HG03575 (cell line): Measurements from ENCODE around the gene NDUFA5.

ENCODE experiments used
- ATAC-seq: cut with Tn5 transposase; IDR thresholded peaks from one replicate; pipeline ENCODE4 v1.9.1; 2021; ENCODE audit not compliant: unreplicated experiment, insufficient number of reproducible peaks, low FRiP score; ENCODE audit errors: extremely low read depth

NDUFA5 gene

GRCh38 chr7:123557398-123558288, at the start of gene NDUFA5:
Gene NDUFA5 (minus strand): TSS chr7:123557818. CDS start chr7:123557795, 23 bp downstream.
- ATAC-seq = peak; percentile 97

DNA sequence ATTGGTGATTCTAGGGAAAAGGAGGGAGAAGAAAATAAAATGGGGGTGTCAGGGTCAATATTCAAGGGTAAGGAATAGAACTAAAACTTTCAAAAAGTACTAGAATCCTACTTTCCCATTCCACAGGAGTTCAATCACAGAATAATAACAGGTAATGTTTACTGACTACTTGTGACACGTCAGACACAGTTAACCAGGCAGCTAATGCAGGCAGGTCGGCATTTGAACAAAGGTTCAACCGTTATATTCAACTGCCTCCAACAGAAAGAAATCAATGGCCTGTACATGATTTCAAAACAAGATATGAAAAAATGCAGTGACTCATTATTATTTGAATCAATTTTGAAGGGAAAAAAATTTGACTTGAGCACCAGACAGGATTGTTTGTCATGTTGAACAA, 47.1 kb upstream of the NDUFA5 start:
- no peak for ATAC-seq

DNA sequence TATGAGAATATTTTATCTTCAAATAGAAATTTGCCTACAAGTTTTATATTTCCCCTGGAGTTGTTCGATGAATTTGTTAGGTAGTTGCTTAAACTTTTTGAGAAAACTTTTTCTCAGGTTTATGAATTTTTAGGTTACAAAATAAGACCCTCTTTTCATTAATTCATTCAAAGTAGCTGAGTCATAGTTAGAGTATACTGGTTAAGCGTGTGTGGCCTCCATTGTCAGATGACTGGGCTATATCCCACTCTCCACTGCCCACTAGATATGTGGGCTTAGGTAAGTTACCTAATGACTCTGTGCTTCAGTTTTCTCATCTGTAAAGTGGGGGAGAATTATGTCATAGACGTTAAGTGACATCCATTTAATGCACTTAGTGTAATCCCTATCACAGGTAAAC, 45.0 kb upstream of the NDUFA5 start:
- no peak for ATAC-seq

GRCh38 chr7:123601530-123601929, 43.9 kb upstream of the NDUFA5 start, which contains the start of gene ASB15:
Gene ASB15 (plus strand): TSS chr7:123601821. CDS start chr7:123614503, 12,682 bp downstream.
- no peak for ATAC-seq

- no peak for ATAC-seq
These were observed 43.3 kb upstream of the NDUFA5 start for GRCh38 chr7:123600876-123601275.

- no peak for ATAC-seq
These were observed 42.1 kb upstream of the NDUFA5 start for GRCh38 chr7:123599766-123600165.

- no peak for ATAC-seq
These were observed 41.0 kb upstream of the NDUFA5 start for GRCh38 chr7:123598657-123599056.

DNA sequence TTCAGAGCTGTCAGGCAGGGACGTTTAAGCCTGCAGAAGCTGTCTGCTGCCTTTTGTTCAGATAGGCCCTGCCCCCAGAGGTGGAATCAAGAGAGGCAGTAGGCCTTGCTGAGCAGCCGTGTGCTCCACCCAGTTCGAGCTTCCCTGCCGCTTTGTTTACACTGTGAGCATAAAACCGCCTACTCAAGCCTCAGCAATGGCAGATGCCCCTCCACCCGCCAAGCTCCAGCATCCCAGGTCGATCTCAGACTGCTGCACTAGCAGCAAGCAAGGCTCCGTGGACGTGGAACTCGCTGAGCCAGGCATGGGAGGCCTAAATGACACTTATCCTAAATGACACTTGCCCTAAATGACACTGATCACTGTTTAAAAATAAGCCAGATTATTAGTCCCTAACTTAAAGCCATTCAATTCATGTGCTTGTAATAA, 37.2 kb upstream of the NDUFA5 start:
- no peak for ATAC-seq

GRCh38 chr7:123588376-123588775, 30.8 kb upstream of the NDUFA5 start:
- ATAC-seq = no peak

GRCh38 chr7:123583821-123584220, 26.2 kb upstream of the NDUFA5 start:
- no peak for ATAC-seq

- no peak for ATAC-seq
These were observed 23.5 kb upstream of the NDUFA5 start for GRCh38 chr7:123581162-123581459.

DNA sequence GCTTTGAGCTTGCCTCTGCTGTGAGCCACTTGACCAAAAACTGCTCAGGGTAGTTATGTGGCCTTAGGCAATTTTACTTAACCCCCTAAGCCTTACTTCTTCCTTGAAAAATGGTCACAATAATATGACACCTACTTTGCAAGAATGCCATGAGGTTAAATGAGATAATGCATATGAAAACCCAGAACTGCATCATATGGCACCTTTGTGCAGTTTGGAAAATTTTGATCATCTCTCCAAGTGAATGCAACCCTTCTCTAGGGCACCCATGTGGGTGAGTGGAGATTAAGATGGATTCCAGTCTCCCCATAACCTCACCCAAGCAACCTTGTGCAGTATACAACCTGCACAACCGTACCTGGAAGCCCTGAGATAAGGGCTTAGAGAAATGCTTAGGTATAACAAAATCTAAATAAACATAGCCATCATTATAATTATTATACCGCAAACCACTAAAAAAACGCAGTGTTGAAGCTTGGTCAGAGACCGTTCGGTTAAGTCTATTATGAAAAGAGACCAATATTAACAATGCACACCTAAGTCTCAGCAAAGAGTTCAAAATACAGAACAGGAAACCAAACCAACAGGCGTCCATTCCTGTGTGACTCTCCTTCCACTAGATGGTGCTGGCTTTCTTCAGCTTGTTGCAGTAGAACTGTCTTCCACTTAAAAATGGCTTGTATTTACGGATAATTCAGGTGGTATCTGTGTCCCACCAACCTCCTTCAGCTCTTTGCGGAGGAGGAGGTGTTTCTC, 23.0 kb upstream of the NDUFA5 start:
- ATAC-seq = no peak

- ATAC-seq = no peak
These were observed 21.8 kb upstream of the NDUFA5 start for GRCh38 chr7:123579416-123579815.

- no peak for ATAC-seq
These were observed 16.4 kb upstream of the NDUFA5 start for GRCh38 chr7:123573896-123574467.

DNA sequence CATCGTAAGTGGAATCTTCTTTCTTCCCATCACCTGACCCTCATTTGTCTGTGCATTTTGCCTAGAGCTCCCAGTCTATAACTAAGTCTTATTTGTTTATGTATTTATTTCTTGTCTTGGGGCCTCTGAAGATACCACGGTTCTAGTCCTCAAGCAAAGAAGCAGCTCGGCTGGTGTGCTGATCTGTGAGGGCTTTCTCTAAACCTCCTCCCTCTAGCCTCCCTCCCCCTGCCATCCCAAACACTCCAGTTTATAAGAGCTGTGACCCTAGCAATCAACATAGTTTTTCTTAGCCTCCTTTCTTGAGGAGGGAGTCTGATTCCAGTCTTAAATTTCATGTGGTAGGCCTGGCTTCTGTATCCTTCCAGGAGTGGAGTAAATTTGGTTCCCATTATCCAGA, 15.7 kb upstream of the NDUFA5 start:
- ATAC-seq = no peak

GRCh38 chr7:123571684-123572083, 14.1 kb upstream of the NDUFA5 start:
- no peak for ATAC-seq

DNA sequence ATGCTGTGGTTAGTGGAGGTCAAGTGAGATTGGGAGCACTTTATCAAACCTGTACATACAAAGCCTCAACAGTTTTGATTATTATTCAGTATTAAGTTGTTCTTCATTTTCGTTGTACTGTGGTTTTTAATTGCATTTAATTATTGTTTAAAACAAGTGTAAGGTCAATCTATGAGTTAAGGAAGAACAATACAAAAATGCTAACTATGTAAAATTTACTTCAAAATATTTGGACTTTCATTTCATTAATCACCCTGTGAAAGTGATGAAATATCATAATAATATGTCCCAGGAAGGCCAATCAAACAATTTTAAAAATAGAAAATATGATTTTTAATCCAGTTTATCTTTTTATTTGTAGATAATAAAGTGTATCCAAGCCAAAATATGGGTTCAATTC, 13.6 kb upstream of the NDUFA5 start:
- no peak for ATAC-seq

DNA sequence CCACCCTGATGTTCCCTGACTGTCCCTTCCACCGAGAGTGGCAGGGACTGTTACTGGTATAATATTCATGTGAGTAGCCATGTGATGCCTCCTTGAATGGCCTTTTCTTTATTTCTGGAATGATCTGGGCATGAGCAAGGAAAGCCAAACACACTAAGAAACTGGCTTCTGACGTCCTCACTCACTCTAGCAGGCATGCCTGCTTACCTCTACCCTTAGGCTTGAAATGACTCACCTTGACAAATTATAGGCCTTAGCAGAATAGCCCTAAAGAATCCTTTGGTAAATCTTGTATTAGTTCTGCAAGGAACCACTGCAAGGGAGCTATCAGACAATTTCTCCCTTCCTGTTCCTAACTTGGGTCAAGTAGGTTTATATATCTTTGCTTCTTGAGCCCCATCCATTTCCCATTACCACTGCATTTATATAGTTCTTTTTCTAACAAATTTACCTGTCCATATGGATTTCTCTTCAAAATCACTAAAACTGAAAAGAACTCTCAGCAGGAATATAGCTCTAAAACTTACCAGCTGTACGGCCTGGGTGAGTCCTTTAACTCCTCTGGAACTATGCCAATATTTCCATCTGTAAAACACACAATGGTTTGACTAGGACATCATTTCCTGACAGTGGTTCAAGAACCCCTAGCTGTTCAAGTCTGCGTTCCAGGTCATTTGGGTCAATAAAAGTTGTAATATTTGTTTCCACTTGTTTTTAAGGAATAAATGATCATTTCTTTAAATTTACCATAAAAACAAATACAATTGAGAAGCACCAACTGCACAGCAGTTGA, 13.0 kb upstream of the NDUFA5 start:
- no peak for ATAC-seq

- no peak for ATAC-seq
These were observed 11.9 kb upstream of the NDUFA5 start for GRCh38 chr7:123569352-123570010.
